Astrocyte of the spinal cord (primary cell): ENCODE data around the gene MRPL53.
"Not testable (repeated sequence)": the region's sequence is repeated elsewhere in the genome, so short reads cannot be mapped to it uniquely, and the experiment has no call there.

Experiments
- DNase-seq: peaks from one replicate; pipeline ENCODE4 v3.0.0; 2011; ENCODE audit warnings: low read depth, low spot score
- H3K4me3 ChIP-seq: 2 replicates; pipeline ENCODE4 v1.5.1; 2011; ENCODE audit warnings: low read depth, mild to moderate bottlenecking, low read length, moderate library complexity
- CTCF ChIP-seq: IDR thresholded peaks from 2 replicates; pipeline ENCODE4 v1.5.1; 2012; ENCODE audit warnings: low read depth, mild to moderate bottlenecking, low read length, inconsistent platforms
- in situ Hi-C: cut with HindIII; loops from 2 replicates; pipeline ENCODE4 v1.10.0; 2017; ENCODE audit warnings: low sequenced_read_pairs

Gene MRPL53

GRCh38 chr2:74474899-74475298, 2.4 kb upstream of the MRPL53 start:
- in situ Hi-C loops: no loop called here
- no peak overlapping the region for H3K4me3 ChIP-seq
- peak; percentile 40 for TF ChIP-seq CTCF
- DNase-seq: no peak

- no peak overlapping the region for H3K4me3 ChIP-seq
- TF ChIP-seq CTCF: no peak
- in situ Hi-C loops: no loop called here
- DNase-seq: no peak
Observed at GRCh38 chr2:74474481-74474880, 2.0 kb upstream of the MRPL53 start.

GRCh38 chr2:74472945-74473258, 422 bp upstream of the MRPL53 start:
- H3K4me3 ChIP-seq: peak overlapping the region; percentile 64
- no peak for DNase-seq
- TF ChIP-seq CTCF: no peak
- in situ Hi-C loops: no loop called here

GRCh38 chr2:74471332-74472065, 981 bp downstream of the MRPL53 start:
- peak overlapping the region; percentile 64 for H3K4me3 ChIP-seq
- in situ Hi-C loops: no loop called here
- TF ChIP-seq CTCF: no peak
- DNase-seq: no peak

- in situ Hi-C loops, DNase-seq, H3K4me3 ChIP-seq: not testable (repeated sequence)
Observed at GRCh38 chr2:74470742-74471141, 1.7 kb downstream of the MRPL53 start.

GRCh38 chr2:74464406-74464805, 8.1 kb downstream of the MRPL53 start:
- TF ChIP-seq CTCF: no peak
- peak overlapping the region; percentile 84 for H3K4me3 ChIP-seq
- no peak for DNase-seq
- in situ Hi-C loops: no loop called here

- in situ Hi-C loops: no loop called here
- TF ChIP-seq CTCF: no peak
- no peak for DNase-seq
Observed at GRCh38 chr2:74462786-74463105, 9.7 kb downstream of the MRPL53 start.

More at GRCh38 chr2:74462786-74463105, 9.7 kb downstream of the MRPL53 start:
- H3K4me3 ChIP-seq: no peak overlapping the region
